Activated naive CD8-positive, alpha-beta T cell treated with anti-CD3 and anti-CD28 coated beads, Interleukin-2, amount 50 U/mL, for 16 hours (primary cell): ENCODE results near the gene SSTR4.

Experiments used
- DNase-seq: peaks from one replicate; pipeline ENCODE4 v3.0.0-alpha.2; 2020; ENCODE audit warnings: low read depth, low spot score

The SSTR4 gene

GRCh38 chr20:23043376-23043775 is 8.3 kb downstream of the SSTR4 start:
- DNase-seq, result no peak

GRCh38 chr20:23046431-23046830 is 11.3 kb downstream of the SSTR4 start:
- no peak for DNase-seq

- DNase-seq, result no peak
These were observed 12.1 kb downstream of the SSTR4 start for GRCh38 chr20:23047001-23047737.

GRCh38 chr20:23047738-23048214 is 12.7 kb downstream of the SSTR4 start:
- no peak for DNase-seq

DNA sequence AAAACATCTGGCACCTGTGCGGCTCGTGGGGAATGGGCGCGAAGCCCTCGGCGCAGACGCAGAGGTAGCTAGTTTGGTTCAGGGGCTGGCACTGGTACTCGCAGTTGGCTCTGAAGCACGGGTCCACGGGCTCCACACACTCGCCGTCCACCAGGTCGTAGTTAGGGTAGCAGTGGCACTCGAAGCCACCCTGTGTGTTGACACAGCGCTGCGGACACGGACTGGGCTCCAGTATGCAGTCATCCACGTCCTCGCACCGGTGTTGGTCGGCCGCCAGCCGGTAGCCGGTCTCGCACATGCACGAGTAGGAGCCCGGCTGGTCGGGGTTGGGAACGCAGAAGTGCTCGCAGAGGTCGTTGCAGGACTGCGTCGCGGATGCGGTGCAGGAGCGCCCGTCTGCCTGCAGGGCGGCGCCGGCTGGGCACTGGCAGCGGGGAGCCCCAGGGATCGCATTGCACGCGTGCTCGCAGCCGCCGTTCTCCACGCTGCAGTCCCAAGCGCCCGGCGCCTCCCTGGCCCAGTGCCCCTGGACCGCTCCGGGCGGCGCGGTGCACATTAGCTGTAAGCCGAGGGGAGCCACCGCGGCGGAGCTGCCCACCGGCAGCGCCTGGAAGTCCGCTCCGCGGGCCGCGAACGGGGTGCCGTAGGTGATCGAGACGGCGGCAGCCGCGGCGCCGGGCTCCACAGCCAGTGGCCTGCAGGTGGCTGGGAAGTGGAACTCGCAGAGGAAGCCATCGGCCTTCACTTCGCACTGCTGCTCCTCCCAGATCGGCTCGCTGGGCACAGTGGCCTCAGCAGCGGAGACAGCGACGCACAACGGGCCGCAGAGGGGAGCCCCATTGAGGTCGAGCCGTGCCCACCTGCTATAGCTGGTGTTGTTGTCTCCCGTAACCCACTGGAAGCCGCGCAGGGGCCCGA is 13.4 kb downstream of the SSTR4 start:
- DNase-seq, result no peak

DNA sequence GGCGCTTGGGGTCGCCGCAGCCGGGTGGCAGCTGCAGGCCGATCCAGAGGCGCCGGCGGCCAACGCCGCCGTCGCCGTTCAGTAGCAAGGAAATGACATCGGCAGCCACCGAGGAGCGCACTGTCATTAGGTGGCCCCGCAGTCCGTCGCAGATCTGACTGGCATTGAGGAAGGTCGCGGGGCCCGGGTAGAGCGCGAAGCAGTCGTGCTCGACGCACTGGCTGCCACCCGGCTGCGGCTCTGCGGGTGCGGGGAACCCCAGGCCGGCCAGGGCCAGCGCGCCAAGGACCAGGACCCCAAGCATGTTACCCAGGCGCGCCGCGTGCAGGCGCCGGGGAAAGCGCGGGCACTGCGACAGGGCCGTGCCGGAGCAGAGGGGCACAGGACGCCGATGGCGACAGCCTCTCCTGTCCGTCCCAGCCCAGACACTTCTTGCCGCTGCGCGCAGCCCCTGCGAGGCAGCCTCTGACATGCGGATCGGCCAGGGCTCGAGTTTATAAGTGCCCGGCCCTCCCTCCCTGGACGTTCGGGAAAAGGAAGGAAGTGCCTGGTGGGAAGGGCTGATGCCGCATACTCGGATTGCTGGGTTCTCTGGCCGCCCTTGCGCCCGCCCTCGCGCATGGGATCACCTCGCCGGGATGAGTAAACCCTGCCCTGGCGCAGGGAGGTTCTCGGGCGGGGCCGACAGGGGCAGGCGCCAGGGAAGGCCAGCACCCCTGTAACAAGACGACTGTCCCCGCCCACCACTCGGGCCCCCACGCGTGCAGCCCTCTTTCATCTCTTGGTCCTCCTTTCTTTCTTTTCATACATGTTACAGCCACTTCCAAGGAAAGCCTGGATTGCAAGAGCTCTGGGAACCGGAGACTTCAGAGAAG is 14.3 kb downstream of the SSTR4 start, which contains the start of gene THBD:
THBD (minus strand) TSS at position 472 of the 875 bp plus-strand sequence; CDS start at position 304, 168 bp downstream.
- no peak for DNase-seq

DNA sequence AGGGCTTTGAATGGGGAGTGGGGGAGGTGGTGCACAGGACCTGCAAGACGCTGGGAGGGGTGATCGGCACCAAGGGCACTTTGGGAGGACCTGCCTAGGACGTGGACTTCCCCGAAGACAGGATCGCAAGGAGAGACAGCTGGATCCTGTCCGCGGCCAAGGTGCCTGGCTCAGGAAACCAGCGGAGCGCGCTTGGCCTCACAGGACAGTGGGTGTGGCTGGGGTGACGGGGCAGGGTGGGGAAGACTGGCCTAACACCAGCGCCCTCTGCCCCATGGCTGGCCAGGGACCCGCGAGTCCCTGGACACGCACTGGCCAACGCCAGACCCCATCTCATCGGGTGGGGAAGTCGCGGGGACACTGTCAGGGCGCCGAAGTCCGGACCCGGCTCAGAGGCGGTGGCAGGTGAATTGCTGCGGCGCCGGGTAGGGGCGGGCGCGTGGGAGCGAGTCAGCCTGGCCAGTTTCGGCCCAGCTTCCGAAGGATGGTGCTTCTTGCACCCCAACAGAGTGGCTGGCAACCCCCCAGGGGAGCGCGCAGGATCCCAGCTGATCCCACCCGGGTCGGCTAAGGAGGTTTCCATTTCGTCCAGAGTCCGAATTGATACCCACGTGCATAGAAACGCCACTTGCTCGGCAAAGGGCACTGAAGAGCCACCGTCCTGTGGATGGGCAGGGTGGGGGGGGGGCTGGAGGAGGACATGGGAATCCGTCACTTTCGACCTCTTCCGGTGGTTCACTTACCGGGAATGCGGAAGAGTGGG is 15.1 kb downstream of the SSTR4 start:
- no peak for DNase-seq

GRCh38 chr20:23050847-23051627 is 15.9 kb downstream of the SSTR4 start:
- no peak for DNase-seq

DNA sequence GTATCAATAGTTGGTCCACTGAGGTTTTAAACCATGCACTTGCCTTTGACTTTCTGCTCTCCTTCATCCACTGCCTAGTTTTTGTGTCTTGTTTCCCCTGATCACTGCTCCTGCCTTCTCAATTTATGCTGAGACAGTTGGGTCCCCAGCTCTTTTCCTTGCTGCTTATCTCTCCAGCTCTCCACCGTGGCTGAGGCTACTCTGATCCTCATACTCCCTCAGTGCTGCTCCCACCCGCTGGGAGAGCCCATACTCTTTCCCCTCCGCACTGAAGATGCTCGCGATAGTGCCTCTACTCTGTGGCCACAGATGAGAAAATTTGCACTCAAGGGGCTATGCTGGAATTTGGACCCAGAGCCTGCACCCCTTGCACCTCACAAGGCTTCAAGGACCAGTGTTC is 17.8 kb downstream of the SSTR4 start:
- no peak for DNase-seq

DNA sequence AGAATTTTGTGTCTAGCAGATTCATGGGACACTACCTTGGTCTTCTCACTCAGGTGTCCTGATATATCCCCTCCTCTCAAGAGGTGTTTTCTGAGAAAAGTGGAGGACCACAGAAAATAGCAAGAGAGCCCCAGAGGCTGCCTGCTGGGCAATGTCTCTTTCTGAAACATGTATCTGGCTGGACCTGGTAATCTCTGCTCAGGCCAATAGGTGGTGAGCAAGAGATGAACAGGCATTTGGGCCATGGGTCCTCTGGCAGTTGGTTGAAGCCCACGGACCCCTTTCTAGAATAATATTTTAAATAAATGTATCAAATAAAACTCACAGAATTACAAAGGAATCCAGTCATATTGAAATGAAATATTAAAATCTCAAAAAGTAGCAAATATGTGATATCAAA is 23.1 kb downstream of the SSTR4 start:
- DNase-seq, result no peak

GRCh38 chr20:23059001-23059400 is 23.9 kb downstream of the SSTR4 start:
- no peak for DNase-seq

DNA sequence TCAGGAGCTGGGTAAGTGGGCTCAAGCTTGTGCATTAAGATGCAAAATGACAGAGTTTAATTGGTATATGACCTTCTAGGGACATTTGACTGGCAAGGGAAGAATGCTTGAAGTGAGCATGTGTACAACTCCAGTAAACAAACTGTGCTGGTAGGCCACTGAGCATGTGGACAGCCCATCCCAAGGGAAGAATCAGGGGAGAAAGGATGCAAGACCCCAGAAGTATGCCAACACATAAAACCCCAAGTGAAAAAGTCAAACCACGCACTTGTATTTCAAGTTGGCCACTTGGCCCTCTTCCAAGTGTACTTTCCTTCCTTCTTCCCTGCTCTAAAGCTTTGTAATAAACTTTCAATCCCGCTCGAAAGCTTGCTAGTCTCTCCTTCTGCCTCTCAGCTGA is 24.7 kb downstream of the SSTR4 start:
- DNase-seq, result no peak

DNA sequence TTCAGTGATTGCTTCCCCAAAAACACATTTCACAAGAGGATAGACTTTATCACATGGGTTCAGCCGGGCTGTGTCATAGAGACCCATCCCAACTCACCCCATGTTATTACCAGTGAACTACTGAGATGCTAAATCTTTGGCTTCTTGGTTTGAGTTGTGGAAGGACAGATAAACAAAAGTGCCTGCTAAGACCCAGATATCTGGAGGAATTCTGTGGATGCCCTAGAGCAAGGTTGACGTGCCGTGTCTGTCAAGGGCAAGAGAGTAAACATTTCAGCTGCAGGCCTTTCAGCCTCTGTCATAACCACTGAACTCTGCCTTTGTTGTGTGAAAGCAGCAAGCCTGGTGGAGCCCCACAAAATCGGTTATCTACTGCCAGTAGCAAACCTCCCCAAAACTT is 25.5 kb downstream of the SSTR4 start:
- DNase-seq, result no peak

DNA sequence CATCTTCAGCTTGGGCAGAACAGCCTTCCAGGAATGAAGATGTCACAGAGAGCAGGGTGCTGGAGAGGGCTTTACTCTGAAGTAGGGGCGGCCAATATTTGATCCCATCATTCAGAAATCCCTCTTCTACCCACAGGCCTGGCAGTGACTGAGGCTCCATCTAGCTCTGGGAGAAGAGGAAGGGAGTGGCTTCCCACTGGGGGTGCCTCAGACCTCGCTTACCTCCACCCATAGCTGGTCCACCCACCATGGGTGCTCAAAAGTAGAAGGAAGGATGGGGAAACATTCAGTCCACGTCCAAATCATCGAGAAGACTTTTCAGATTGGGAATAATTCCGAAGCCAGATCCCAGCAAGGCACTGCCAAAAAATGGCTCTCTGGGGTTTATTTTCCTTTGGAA is 26.1 kb downstream of the SSTR4 start:
- no peak for DNase-seq

DNA sequence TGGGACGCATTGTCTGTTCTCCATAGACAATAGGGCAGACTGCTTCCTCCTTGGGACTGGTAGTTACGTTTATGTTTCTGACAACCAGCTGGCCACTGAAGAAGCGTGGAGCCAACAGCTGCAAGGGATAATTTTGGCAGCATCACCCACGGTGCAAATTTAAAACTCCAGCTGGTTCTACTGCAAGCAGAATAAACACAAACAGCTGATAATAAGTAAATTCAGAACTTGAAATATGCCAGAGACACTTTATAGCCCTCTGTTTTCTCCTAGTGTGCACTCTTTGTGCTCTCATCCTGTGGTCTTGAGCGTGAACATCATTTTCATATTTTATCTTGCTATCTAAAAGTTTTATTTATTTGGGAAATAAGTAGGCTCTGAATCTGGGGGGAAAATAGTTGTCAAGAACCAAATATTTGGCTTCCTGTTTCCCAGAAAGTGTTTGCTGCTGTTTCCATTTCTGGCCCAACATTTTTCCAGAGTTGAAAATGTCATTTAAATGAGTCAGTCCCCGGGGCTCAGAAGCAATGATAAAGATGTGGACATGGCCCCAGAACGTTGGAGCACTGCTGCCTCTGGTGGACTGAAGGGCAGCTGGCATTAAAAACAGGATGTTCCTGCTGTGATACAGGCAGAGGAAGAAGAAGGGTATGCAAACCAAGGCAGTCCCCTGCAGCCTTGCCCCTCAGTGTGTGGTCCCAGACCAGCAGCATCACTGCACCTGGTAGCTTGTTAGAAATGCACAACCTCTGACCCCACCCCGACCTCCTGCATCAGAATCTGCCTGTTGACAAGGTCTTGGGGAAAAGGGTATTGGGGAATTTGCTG is 26.8 kb downstream of the SSTR4 start:
- no peak for DNase-seq

DNA sequence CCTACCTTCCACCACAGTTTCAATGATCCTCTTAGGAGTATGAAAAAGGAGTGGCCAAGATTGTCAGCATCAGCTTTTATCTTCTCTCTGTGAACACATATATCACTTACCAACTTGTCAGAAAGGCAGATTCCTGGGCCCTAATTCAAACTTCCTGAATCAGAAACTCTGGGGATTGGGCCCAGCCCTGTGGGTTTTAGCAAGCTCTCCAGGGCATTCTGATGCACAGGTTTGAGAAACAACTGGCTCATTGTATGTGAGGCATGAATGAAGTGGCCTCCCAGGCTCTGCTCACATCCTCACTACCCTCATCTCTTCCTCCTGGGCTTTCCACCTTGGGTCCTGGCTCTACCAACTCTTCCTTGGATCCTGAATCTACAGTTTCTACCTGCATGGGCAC is 27.5 kb downstream of the SSTR4 start:
- no peak for DNase-seq

DNA sequence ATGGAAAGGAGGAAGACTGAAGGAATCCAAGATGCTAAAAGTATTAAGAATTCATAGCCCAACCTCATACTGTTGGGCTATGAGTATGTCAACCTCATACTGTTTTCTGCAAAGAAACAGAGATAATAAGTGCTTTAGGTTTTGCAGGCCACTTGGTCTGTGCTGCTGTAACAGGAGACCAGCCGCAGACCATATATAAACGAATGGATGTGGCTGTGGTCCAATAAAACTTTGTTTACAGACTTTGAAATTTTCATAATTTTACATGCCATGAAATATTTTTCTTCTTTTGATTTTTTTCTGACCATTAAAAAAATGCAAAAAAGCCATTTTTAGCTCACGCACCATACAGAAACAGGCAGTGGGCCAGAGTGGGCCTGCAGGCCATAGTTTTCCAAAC is 28.1 kb downstream of the SSTR4 start:
- DNase-seq, result no peak

DNA sequence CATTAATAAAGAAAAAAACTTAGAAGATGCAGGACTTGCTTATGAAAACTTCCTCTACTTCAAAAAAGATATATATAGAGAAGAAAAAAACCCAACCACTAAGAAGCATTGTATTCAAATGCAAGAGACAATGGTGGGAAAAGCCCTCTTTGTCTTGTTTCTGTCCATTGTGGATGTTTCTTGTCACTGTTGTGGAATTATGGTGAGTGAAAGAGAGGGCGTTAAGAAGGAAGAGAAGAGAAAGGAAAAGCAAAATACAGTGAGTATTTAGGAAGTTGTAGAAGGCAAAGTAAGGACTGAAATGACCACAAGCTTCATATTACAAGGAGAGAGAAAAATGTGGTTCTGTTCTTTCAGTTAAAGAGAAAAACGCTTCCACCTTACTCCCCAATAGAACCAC is 28.5 kb downstream of the SSTR4 start:
- no peak for DNase-seq
